Caco-2 (cell line): Measurements from ENCODE around the gene SLC7A6OS. TPM values are rescaled to one million over a fixed set of nuclear protein-coding genes. Genes with fewer than 3 reads are reported as not detected.

Source experiments
- BruUV-seq: library from RNA; stranded (reverse); fragments of 400-500 nt; replicated peaks from 2 replicates; lab custom pipeline; 2021; lab: Mats Ljungman, UMichigan
- CTCF ChIA-PET: fragments of 300-600 bp; sonication (Branson Sonifier 250); formaldehyde crosslinking; loops from one replicate; lab custom pipeline; 2022; ENCODE audit warnings: antibody characterized with exemption; lab: Charles Lee
- POLR2A ChIA-PET: fragments of 300-600 bp; sonication (Branson Sonifier 250); formaldehyde crosslinking; loops from one replicate; lab custom pipeline; 2022; ENCODE audit warnings: antibody characterized with exemption; lab: Charles Lee
- DNase-seq, 2 experiments: peaks; one replicate each; pipeline versions ENCODE4 v3.0.0 to v3.0.0-alpha.2; 2020 to 2022
- H3K27me3 ChIP-seq: replicated peaks from 2 replicates; pipeline ENCODE4 v1.6.0; 2011; ENCODE audit warnings: low read length; ENCODE audit not compliant: control insufficient read depth, insufficient read depth
- H3K36me3 ChIP-seq: 2 replicates; pipeline ENCODE4 v1.5.1; 2011; ENCODE audit warnings: low read length; ENCODE audit not compliant: control insufficient read depth, insufficient read depth
- H3K4me1 ChIP-seq: fragments of 250-450 bp; sonication (Bioruptor Pico); 2 replicates; pipeline ENCODE4 v1.5.1; 2020; ENCODE audit warnings: mild to moderate bottlenecking
- H3K4me3 ChIP-seq: 2 replicates; pipeline ENCODE4 v1.5.1; 2011; ENCODE audit warnings: low read depth, mild to moderate bottlenecking, control low read depth, low read length
- H3K9me3 ChIP-seq: fragments of 250-450 bp; sonication (Bioruptor Pico); 2 replicates; pipeline ENCODE4 v1.5.1; 2020; ENCODE audit warnings: mild to moderate bottlenecking, moderate library complexity
- H3K27ac Mint-ChIP-seq: one replicate; pipeline ENCODE4 v1.8.0; 2022; ENCODE audit warnings: mixed read lengths; ENCODE audit not compliant: unreplicated experiment
- H3K27me3 Mint-ChIP-seq: one replicate; pipeline ENCODE4 v1.8.0; 2022; ENCODE audit warnings: mixed read lengths; ENCODE audit not compliant: insufficient read depth, unreplicated experiment
- H3K36me3 Mint-ChIP-seq: one replicate; pipeline ENCODE4 v1.8.0; 2022; ENCODE audit warnings: mild to moderate bottlenecking, mixed read lengths; ENCODE audit not compliant: insufficient read depth, unreplicated experiment
- H3K4me1 Mint-ChIP-seq: one replicate; pipeline ENCODE4 v1.8.0; 2022; ENCODE audit warnings: low read depth, mixed read lengths; ENCODE audit not compliant: unreplicated experiment
- H3K4me3 Mint-ChIP-seq: one replicate; pipeline ENCODE4 v1.8.0; 2022; ENCODE audit warnings: mild to moderate bottlenecking, moderate library complexity, mixed read lengths; ENCODE audit not compliant: unreplicated experiment
- H3K9me3 Mint-ChIP-seq: one replicate; pipeline ENCODE4 v1.8.0; 2022; ENCODE audit warnings: mixed read lengths; ENCODE audit not compliant: unreplicated experiment
- intact Hi-C: fragments of 100-400 bp; cut with micrococcal nuclease; formaldehyde crosslinking; loops from one replicate; pipeline ENCODE4 v1.10.0; 2022; ENCODE audit not compliant: unreplicated experiment
- total RNA-seq: library from RNA; stranded (reverse); gene quantifications from 2 replicates; pipeline ENCODE4 v1.2.3, GENCODE V29; 2022
- TF ChIP-seq, protein P1 (sequence below), 2 experiments: fragments of 200-600 bp in 1 of 2; IDR thresholded peaks; 1 replicate in 1 of 2; 2 replicates in 1 of 2; pipeline versions ENCODE4 v1.5.1 to v1.8.0; 2011 to 2022; ENCODE audit warnings: antibody characterized with exemption in 1 of 2, control low read depth in 1 of 2, inconsistent platforms in 1 of 2, low read depth in 1 of 2, low read length in 1 of 2, mild to moderate bottlenecking in 1 of 2, moderate library complexity in 1 of 2; ENCODE audit not compliant: insufficient read depth in 1 of 2, severe bottlenecking in 1 of 2, unreplicated experiment in 1 of 2

Gene SLC7A6OS
- total RNA-seq, 1 experiment from 2014 or later = 34.0 TPM

- DNase-seq = no peak
- Histone ChIP-seq H3K4me1 (no peaks in the 10 kb centered on the region), H3K9me3 (no peaks in the 10 kb centered on the region), H3K36me3 (peaks cover 3% of the 10 kb centered on the region), H3K4me3 (no peak overlapping the region), H3K27me3 (no peaks in the 10 kb centered on the region)
- Mint-ChIP-seq H3K27ac (no peak overlapping the region), H3K36me3 (peaks cover 90% of the 10 kb centered on the region), H3K9me3 (no peaks in the 10 kb centered on the region), H3K4me3 (no peak overlapping the region), H3K27me3 (no peaks in the 10 kb centered on the region), H3K4me1 (peaks cover 9% of the 10 kb centered on the region)
- TF ChIP-seq, protein P1, sequence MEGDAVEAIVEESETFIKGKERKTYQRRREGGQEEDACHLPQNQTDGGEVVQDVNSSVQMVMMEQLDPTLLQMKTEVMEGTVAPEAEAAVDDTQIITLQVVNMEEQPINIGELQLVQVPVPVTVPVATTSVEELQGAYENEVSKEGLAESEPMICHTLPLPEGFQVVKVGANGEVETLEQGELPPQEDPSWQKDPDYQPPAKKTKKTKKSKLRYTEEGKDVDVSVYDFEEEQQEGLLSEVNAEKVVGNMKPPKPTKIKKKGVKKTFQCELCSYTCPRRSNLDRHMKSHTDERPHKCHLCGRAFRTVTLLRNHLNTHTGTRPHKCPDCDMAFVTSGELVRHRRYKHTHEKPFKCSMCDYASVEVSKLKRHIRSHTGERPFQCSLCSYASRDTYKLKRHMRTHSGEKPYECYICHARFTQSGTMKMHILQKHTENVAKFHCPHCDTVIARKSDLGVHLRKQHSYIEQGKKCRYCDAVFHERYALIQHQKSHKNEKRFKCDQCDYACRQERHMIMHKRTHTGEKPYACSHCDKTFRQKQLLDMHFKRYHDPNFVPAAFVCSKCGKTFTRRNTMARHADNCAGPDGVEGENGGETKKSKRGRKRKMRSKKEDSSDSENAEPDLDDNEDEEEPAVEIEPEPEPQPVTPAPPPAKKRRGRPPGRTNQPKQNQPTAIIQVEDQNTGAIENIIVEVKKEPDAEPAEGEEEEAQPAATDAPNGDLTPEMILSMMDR (IDR thresholded peaks at IDR 0.05; ENCODE audit: insufficient read depth in 1 of 2, low read depth in 1 of 2, low read length in 1 of 2, severe bottlenecking in 1 of 2, unreplicated experiment in 1 of 2) = no peak
- CTCF ChIA-PET = no interaction called here
- intact Hi-C loops = no loop called here
- BruUV-seq = no TSS peak
- POLR2A ChIA-PET = no interaction called here
Observed at GRCh38 chr16:68356919-68357286, 46.2 kb upstream of the SLC7A6OS start.

DNA sequence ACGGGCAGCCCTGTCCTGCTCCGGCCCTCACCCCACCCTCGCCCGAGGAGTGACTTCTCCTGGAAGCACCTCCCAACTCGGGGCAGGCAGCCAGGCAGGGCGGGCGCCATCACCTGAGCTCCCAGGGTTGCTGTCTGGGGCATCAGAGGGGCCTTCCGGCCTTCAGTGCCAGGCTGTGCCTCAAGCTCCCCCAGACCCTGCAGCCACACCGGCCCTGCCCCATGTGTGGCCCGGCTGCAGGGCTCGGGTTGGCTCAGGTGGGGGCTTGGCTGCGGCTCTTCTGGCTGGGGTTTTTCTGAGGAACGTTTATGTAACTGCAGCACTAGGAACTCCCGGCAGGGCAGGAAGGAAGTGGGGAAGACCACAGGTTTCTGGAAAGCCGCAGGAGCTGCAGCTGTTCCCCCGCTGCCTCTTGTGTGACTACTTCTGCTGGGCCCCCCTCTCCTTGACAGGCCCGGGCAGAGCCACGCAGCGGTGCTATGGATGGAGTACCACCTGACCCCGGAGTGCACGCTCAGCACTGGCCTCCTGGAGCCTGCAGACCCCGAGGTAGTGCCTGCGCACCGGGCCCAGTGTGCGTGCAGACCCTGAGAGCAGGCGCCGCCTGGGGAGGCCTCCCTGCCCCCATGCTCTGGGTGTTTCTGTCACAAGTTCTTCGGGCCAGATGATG lies 45.6 kb upstream of the SLC7A6OS start:
- Mint-ChIP-seq H3K27ac (no peak overlapping the region), H3K4me3 (no peak overlapping the region), H3K9me3 (no peaks in the 10 kb centered on the region), H3K4me1 (peaks cover 14% of the 10 kb centered on the region), H3K27me3 (no peaks in the 10 kb centered on the region), H3K36me3 (peaks cover 90% of the 10 kb centered on the region)
- no peaks in the 10 kb centered on the region for H3K27me3 ChIP-seq
- H3K4me1 ChIP-seq = peaks cover 5% of the 10 kb centered on the region
- ChIA-PET POLR2A (interaction anchor here (1.0 kb wide), 1 partner anchor 27 kb away, joined by 3 read pairs; no protein-coding TSS in a partner anchor), CTCF (no interaction called here)
- no peak for DNase-seq
- TF ChIP-seq, protein P1 (IDR thresholded peaks at IDR 0.05; ENCODE audit: insufficient read depth in 1 of 2, low read depth in 1 of 2, low read length in 1 of 2, severe bottlenecking in 1 of 2, unreplicated experiment in 1 of 2) = no peak
- intact Hi-C loops = no loop called here
- no TSS peak for BruUV-seq
- H3K4me3 ChIP-seq = no peak overlapping the region
- no peaks in the 10 kb centered on the region for H3K9me3 ChIP-seq
- peaks cover 3% of the 10 kb centered on the region for H3K36me3 ChIP-seq

- Mint-ChIP-seq H3K4me3 (no peak overlapping the region), H3K27ac (no peak overlapping the region), H3K36me3 (peaks cover 90% of the 10 kb centered on the region), H3K27me3 (no peaks in the 10 kb centered on the region), H3K4me1 (peaks cover 15% of the 10 kb centered on the region), H3K9me3 (no peaks in the 10 kb centered on the region)
- no TSS peak for BruUV-seq
- peaks cover 6% of the 10 kb centered on the region for H3K4me1 ChIP-seq
- POLR2A ChIA-PET = interaction anchor here (0.6 to 1.0 kb wide), 2 partner anchors 27 to 807 kb away, joined by 3 to 7 read pairs; no protein-coding TSS in a partner anchor
- no peaks in the 10 kb centered on the region for H3K9me3 ChIP-seq
- CTCF ChIA-PET = no interaction called here
- no peaks in the 10 kb centered on the region for H3K27me3 ChIP-seq
- peaks cover 4% of the 10 kb centered on the region for H3K36me3 ChIP-seq
- intact Hi-C loops = no loop called here
- TF ChIP-seq, protein P1 (IDR thresholded peaks at IDR 0.05; ENCODE audit: insufficient read depth in 1 of 2, low read depth in 1 of 2, low read length in 1 of 2, severe bottlenecking in 1 of 2, unreplicated experiment in 1 of 2) = peak in 1 of 2 experiments; percentile 14
- no peak overlapping the region for H3K4me3 ChIP-seq
- DNase-seq = no peak
Observed at GRCh38 chr16:68355447-68356248, 44.9 kb upstream of the SLC7A6OS start.
